Sigmoid colon (tissue), 7 donors: ENCODE results near the gene HSDL2. TPM values are rescaled to one million over a fixed set of nuclear protein-coding genes. Genes with fewer than 3 reads are reported as not detected.
A peak's percentile ranks its signal among the peaks of the same experiment; 100 is the strongest.

Experiments used
- DNase-seq: peaks from one replicate; pipeline ENCODE4 v3.0.0-alpha.2; 2019
- H3K27ac ChIP-seq, 4 donors: fragments of 200-600 bp; sonication (generic); one replicate each; pipeline ENCODE4 v1.5.1; 2016 to 2019; ENCODE audit warnings: mild to moderate bottlenecking in 1 of 4
- H3K27me3 ChIP-seq, 3 donors: fragments of 200-600 bp; sonication (generic); one replicate each; pipeline ENCODE4 v1.5.1; 2019; ENCODE audit warnings: mild to moderate bottlenecking in 1 of 3
- H3K36me3 ChIP-seq, 4 donors: fragments of 200-600 bp; sonication (generic); one replicate each; pipeline ENCODE4 v1.5.1; 2016 to 2019
- H3K4me1 ChIP-seq, 4 donors: fragments of 200-600 bp; sonication (generic); one replicate each; pipeline ENCODE4 v1.5.1; 2017 to 2019
- H3K4me3 ChIP-seq, 4 donors: fragments of 200-600 bp; sonication (generic); one replicate each; pipeline ENCODE4 v1.5.1; 2017 to 2019; ENCODE audit warnings: mild to moderate bottlenecking in 2 of 4, moderate library complexity in 1 of 4
- H3K9me3 ChIP-seq, 4 donors: fragments of 200-600 bp in 3 of 4; sonication (generic) in 3 of 4; one replicate each; pipeline versions ENCODE4 v1.5.1 to v1.6.1; 2013 to 2019
- EP300 ChIP-seq, 4 donors: sonication (generic); formaldehyde crosslinking; IDR thresholded peaks; one replicate each; pipeline ENCODE4 v1.6.1; 2017; ENCODE audit warnings: antibody characterized with exemption in 4 of 4
- POLR2A ChIP-seq, 2 donors: fragments of 450-650 bp; IDR thresholded peaks; one replicate each; pipeline ENCODE4 v1.6.1; 2016; ENCODE audit warnings: antibody characterized with exemption in 2 of 2, mild to moderate bottlenecking in 2 of 2, moderate library complexity in 2 of 2
- POLR2AphosphoS5 ChIP-seq, 4 donors: sonication (generic); formaldehyde crosslinking; IDR thresholded peaks; one replicate each; pipeline ENCODE4 v1.6.1; 2017; ENCODE audit warnings: antibody characterized with exemption in 4 of 4
- WGBS, 2 donors: extraction: QIAGEN DNeasy Blood & Tissue Kit; methylation state at CpG; one replicate each; pipeline ENCODE4 v1.1.7; 2013; 5-methylcytosine and 5-hydroxymethylcytosine counted together
- intact Hi-C: fragments of 100-400 bp; cut with DNase I; formaldehyde crosslinking; loops from one replicate; pipeline ENCODE4 v1.15.1; 2023
- polyA plus RNA-seq, 3 donors: library from polyadenylated mRNA; stranded (reverse); fragments of 200-250 nt; gene quantifications; one replicate each; pipeline ENCODE4 v1.2.3, GENCODE V29; 2013
- total RNA-seq, 4 donors: library from RNA; depleted of rRNA; stranded (reverse); fragments of >200 nt; gene quantifications; one replicate each; pipeline ENCODE4 v1.1.0, GENCODE V29; 2016
- TF ChIP-seq, protein P1 (sequence below), 4 experiments: fragments of 450-650 bp in 3 of 4; fragments of 200-600 bp in 1 of 4; IDR thresholded peaks; one replicate each; pipeline ENCODE4 v1.5.1; 2016 to 2019; ENCODE audit warnings: antibody characterized with exemption in 4 of 4, mild to moderate bottlenecking in 3 of 4, moderate library complexity in 2 of 4
- donor health status: healthy with polysubstance abuse.
- donor health status: Bipolar disorder and iron deficiency.
- donor health status: healthy.

Gene HSDL2
- total and polyA plus RNA-seq, 7 donors = 24.6 to 53.5 (median 39.8) TPM

DNA sequence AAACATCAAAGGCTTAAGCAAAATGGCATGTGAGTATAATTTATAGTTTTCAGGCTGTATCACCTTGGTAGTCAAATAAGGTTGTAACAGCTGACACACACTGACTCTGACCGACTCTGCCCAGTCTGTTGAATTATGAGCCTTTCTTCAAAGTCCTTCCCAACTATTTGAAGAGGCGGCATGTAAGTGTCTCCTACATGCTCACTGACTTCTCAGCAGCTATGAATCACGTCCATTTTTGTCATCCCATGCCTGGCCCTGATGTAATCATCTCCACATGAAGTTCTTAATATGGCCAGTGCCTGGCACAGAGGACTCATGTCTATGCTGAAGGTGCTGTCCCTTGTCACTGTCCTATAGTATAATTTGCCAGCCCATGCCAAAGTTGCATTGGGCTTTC lies 41.3 kb upstream of the HSDL2 start:
- no peak for TF ChIP-seq POLR2AphosphoS5 (IDR thresholded peaks at IDR 0.05)
- TF ChIP-seq EP300 (IDR thresholded peaks at IDR 0.05) = no peak
- TF ChIP-seq POLR2A (IDR thresholded peaks at IDR 0.05) = no peak
- TF ChIP-seq, protein P1, sequence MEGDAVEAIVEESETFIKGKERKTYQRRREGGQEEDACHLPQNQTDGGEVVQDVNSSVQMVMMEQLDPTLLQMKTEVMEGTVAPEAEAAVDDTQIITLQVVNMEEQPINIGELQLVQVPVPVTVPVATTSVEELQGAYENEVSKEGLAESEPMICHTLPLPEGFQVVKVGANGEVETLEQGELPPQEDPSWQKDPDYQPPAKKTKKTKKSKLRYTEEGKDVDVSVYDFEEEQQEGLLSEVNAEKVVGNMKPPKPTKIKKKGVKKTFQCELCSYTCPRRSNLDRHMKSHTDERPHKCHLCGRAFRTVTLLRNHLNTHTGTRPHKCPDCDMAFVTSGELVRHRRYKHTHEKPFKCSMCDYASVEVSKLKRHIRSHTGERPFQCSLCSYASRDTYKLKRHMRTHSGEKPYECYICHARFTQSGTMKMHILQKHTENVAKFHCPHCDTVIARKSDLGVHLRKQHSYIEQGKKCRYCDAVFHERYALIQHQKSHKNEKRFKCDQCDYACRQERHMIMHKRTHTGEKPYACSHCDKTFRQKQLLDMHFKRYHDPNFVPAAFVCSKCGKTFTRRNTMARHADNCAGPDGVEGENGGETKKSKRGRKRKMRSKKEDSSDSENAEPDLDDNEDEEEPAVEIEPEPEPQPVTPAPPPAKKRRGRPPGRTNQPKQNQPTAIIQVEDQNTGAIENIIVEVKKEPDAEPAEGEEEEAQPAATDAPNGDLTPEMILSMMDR (IDR thresholded peaks at IDR 0.05) = no peak
- Histone ChIP-seq H3K9me3 (no peaks in the 10 kb centered on the region), H3K27ac (no peak overlapping the region), H3K36me3 (no peaks in the 10 kb centered on the region), H3K4me3 (no peak overlapping the region), H3K4me1 (peaks cover 0 to 2% (median 0%) of the 10 kb centered on the region in 4 donors), H3K27me3 (no peaks in the 10 kb centered on the region)
- WGBS, 2 donors = 23 to 61% methylated on average over 3 of the region's 3 CpGs
- no peak for DNase-seq
- intact Hi-C loops = loop anchor here (10.0 kb wide), 2 partner anchors 574 to 854 kb away; partner anchors contain the start of gene ECPAS

DNA sequence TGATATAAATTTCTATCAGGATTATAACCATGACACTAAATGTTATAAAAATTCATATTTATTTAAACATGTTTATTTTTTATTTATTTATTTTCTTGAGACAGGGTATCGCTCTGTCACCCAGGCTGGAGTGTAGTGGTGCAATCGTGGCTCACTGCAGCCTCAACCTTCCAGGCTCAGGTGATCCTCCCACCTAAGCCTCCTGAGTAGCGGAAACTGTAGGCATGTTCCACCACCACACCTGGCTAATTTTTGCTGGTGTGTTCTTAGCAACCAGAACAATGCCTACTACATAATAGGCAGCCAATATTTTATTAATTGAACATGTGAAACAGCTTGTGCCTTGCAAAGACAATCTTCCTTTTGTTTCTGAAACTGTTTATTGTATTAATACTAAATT lies 40.0 kb upstream of the HSDL2 start:
- H3K4me1 ChIP-seq = no peaks in the 10 kb centered on the region
- H3K9me3 ChIP-seq = no peaks in the 10 kb centered on the region
- no peak overlapping the region for H3K4me3 ChIP-seq
- TF ChIP-seq EP300 (IDR thresholded peaks at IDR 0.05) (no peak), POLR2A (IDR thresholded peaks at IDR 0.05) (no peak), POLR2AphosphoS5 (IDR thresholded peaks at IDR 0.05) (no peak)
- TF ChIP-seq, protein P1 (IDR thresholded peaks at IDR 0.05) = no peak
- no peak overlapping the region for H3K27ac ChIP-seq
- DNase-seq = no peak
- intact Hi-C loops = loop anchor here (10.0 kb wide), 2 partner anchors 575 to 855 kb away; partner anchors contain the start of gene ECPAS
- no peaks in the 10 kb centered on the region for H3K27me3 ChIP-seq
- no peaks in the 10 kb centered on the region for H3K36me3 ChIP-seq
- 94 to 98% methylated on average over 3 of the region's 3 CpGs for WGBS, 2 donors

DNA sequence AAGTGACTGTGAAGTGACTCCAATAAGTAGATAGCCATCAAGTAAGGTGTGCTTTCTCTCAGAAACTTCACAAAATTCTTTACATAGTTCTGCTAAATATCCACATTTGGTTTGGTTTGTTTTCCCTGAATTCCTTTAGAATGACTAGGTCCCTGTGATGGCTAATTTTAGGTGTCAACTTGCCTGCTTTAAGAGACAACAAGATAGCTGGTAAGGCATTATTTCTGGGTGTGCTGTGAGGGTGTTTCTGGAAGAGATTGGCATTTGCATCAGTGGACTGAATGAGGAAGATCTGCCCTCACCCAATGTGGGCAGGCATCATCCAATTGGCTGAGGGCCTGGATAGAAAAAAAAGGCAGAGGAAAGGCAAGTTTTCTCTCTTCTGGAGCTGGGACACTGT lies 38.2 kb upstream of the HSDL2 start:
- H3K27ac ChIP-seq = no peak overlapping the region
- H3K9me3 ChIP-seq = no peaks in the 10 kb centered on the region
- TF ChIP-seq POLR2A (IDR thresholded peaks at IDR 0.05) (no peak), EP300 (IDR thresholded peaks at IDR 0.05) (no peak), POLR2AphosphoS5 (IDR thresholded peaks at IDR 0.05) (no peak)
- TF ChIP-seq, protein P1 (IDR thresholded peaks at IDR 0.05) = no peak
- no peaks in the 10 kb centered on the region for H3K27me3 ChIP-seq
- no peak overlapping the region for H3K4me3 ChIP-seq
- H3K36me3 ChIP-seq = no peaks in the 10 kb centered on the region
- no peak for DNase-seq
- H3K4me1 ChIP-seq = no peaks in the 10 kb centered on the region
- intact Hi-C loops = no loop called here

DNA sequence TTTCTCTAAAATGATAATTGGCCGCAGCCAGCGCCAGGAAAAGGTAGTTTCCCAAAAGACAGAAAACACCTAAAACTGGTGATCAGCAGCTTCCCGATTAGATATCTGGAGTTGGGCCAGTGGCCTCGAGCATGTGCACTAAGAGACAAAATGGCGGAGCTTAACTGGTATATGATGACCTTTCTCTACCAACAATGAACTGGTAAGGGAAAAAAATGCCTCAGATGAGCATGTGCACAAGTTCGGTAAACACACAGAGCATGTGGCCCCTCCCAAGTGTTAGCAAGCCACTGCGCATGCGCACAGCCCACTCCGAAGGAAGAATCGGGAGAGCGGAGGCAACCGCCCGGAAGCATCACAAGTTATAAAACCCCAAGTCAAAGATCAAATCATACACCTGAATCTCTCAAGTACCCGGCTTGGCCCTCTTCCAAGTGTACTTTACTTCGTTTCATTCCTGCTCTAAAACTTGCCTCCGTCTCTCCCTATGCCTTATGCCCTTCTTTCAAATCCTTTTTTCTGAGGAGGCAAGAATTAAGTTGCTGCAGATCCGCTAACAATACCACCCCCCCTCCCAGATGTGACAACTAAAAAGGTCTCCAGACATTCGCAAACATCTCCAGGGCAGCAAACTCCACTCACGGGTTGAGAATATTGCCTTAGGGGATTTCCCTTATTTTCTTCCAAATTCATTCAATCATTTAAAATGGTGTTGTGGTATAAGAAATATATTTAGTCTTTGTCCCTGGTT lies 31.5 kb upstream of the HSDL2 start:
- Histone ChIP-seq H3K27ac (peak overlapping the region in 1 of 4 donors; percentile 40), H3K36me3 (no peaks in the 10 kb centered on the region), H3K27me3 (no peaks in the 10 kb centered on the region), H3K4me1 (peaks cover 0 to 10% (median 0%) of the 10 kb centered on the region in 4 donors), H3K4me3 (peak overlapping the region; percentile 5 to 46 (median 42)), H3K9me3 (no peaks in the 10 kb centered on the region)
- intact Hi-C loops = no loop called here
- DNase-seq = peak; percentile 88
- TF ChIP-seq, protein P1 (IDR thresholded peaks at IDR 0.05) = no peak
- peak in 1 of 4 donors; percentile 38 for TF ChIP-seq POLR2AphosphoS5 (IDR thresholded peaks at IDR 0.05)
- WGBS, 2 donors = 19 to 36% methylated on average over 19 of the region's 19 CpGs

DNA sequence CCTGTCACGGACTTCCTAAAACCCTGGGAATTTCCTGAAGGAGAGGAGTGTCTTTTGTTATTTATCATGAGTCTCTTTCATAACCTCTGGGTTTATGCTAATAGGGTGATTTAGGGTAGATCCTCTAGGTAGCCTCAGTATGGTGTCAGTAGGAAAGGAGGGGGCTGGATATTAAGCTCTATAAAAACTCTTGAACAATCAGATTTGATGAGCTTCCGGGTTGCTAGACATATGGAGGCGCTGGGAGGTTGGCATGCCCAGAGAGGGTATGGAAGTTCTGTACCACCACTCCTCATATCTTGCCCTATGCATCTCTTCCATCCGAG lies 30.9 kb upstream of the HSDL2 start:
- H3K27ac ChIP-seq = peak overlapping the region in 1 of 4 donors; percentile 40
- TF ChIP-seq, protein P1 (IDR thresholded peaks at IDR 0.05) = no peak
- TF ChIP-seq POLR2AphosphoS5 (IDR thresholded peaks at IDR 0.05) = no peak
- H3K36me3 ChIP-seq = no peaks in the 10 kb centered on the region
- no peak for DNase-seq
- H3K4me1 ChIP-seq = peaks cover 0 to 10% (median 0%) of the 10 kb centered on the region in 4 donors
- intact Hi-C loops = no loop called here
- peak overlapping the region in 2 of 4 donors; percentile 41 to 46 for H3K4me3 ChIP-seq
- WGBS, 2 donors = 54 to 64% methylated on average over 4 of the region's 4 CpGs
- H3K27me3 ChIP-seq = no peaks in the 10 kb centered on the region
- H3K9me3 ChIP-seq = no peaks in the 10 kb centered on the region
